Measurements from ENCODE around the gene ST6GALNAC2. TPM values are rescaled to one million over a fixed set of nuclear protein-coding genes. Genes with fewer than 3 reads are reported as not detected.
"Not testable (repeated sequence)": the region's sequence is repeated elsewhere in the genome, so short reads cannot be mapped to it uniquely, and the experiment has no call there.

Gene ST6GALNAC2
- total RNA-seq, 1 donor from 2014 or later, result 4.5 TPM

DNA sequence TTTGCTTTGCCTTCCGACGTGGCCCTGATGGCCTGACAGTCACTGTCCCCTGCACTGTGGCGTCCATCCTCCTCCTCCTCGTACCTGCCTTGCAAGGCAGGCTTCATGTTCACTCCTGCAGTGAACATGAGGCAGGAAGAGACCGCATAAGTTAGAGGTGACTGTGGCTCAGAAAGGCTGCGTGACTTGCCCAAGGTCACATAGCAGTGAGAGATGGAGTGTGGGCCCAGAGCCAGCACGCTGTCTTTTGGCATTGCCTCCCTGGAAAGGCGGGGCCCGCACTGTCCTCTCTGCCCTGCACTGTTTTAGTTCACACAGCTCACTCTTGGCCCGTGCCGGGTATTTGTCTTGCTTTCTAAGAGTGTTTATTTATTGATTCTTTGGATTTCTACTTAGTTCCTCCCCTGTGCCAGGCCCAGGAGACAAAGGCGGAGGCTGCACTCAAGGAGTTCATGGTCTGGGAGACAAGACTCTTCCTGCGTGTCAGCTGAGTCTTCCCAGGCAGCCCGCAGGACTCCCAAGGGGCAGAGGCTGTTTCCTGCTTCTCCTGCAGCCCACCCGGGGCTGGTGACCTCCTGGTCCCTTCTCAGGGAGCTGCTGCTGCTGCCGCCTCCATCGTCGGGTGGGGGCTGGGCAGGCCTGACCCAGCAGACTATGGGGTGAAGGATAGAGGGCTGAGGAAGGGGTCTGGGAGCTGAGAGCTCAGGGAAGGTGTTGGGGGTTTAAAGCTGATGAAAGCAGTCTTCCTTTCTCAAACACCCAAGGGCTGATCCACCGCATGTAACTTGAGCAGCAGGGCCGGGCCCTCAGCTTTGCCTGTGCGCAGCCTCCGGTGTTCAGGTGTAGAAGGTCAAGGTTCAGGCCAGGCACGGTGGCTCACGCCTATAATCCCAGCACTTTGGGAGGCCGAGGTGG is 60.8 kb downstream of the ST6GALNAC2 start:
- TF ChIP-seq, protein P1, sequence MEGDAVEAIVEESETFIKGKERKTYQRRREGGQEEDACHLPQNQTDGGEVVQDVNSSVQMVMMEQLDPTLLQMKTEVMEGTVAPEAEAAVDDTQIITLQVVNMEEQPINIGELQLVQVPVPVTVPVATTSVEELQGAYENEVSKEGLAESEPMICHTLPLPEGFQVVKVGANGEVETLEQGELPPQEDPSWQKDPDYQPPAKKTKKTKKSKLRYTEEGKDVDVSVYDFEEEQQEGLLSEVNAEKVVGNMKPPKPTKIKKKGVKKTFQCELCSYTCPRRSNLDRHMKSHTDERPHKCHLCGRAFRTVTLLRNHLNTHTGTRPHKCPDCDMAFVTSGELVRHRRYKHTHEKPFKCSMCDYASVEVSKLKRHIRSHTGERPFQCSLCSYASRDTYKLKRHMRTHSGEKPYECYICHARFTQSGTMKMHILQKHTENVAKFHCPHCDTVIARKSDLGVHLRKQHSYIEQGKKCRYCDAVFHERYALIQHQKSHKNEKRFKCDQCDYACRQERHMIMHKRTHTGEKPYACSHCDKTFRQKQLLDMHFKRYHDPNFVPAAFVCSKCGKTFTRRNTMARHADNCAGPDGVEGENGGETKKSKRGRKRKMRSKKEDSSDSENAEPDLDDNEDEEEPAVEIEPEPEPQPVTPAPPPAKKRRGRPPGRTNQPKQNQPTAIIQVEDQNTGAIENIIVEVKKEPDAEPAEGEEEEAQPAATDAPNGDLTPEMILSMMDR (conservative IDR thresholded peaks at IDR 0.05), result no peak
- no peak for DNase-seq (ENCODE audit: low read depth, low spot score)
- H3K9me3 Mint-ChIP-seq, result no peaks in the 10 kb centered on the region
- no peak overlapping the region for H3K27ac Mint-ChIP-seq (ENCODE audit: unreplicated experiment)
- peaks cover 6% of the 10 kb centered on the region for H3K27me3 Mint-ChIP-seq (ENCODE audit: low read depth)
- peak overlapping the region; percentile 11 for H3K4me3 Mint-ChIP-seq
- H3K4me1 Mint-ChIP-seq, result peaks cover 34% of the 10 kb centered on the region
- no peaks in the 10 kb centered on the region for H3K36me3 Mint-ChIP-seq (ENCODE audit: low read depth)

DNA sequence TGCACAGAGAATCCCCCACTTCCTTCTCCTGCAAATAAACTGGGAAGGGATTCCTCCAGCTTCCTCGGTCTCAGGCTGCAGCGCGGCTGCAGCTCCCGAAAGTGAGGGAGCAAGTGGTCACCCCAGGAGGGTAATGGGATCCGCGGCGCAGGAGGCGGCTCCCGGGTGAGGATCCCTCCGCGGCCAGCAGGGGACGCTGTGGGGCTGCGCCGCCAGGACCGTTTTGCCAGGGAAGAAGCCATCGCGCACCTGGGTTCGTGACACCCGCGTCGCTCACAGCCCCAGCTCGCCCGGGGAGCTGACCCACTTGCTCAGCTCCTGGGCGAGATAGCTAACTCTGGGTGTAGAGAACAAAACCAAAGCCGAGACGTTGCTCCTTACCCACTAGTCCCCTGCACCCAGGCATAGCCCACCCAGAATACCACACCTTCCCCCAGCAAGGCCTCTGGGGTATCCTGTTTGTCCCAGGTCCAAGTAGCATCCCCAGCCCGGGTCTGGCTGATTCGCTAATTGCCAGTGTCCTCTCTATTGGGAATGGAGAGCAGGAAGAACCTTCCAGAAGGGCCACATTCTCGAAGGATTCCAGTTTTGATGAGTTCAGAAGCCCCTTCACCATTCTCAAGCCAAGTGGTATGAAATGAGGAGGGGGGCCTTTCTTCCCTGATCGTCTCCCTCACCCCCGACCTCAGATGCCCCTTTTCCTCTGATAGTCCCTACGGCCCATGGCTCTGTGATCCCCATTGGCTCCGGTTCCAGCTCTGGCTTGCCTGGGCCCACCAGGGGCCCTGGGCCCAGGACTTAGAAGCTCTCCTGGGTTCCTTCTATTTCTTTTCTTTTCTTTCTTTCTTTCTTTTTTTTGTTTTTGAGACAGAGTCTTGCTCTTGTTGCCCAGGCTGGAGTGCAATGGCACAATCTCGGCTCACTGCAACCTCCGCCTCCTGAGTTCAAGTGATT is 62.3 kb downstream of the ST6GALNAC2 start:
- no peak overlapping the region for H3K27ac Mint-ChIP-seq (ENCODE audit: unreplicated experiment)
- H3K27me3 Mint-ChIP-seq (ENCODE audit: low read depth), result peaks cover 6% of the 10 kb centered on the region
- TF ChIP-seq, protein P1 (conservative IDR thresholded peaks at IDR 0.05), result peak; percentile 99
- peaks cover 23% of the 10 kb centered on the region for H3K4me1 Mint-ChIP-seq
- no peaks in the 10 kb centered on the region for H3K9me3 Mint-ChIP-seq
- DNase-seq (ENCODE audit: low read depth, low spot score), result peak; percentile 77
- no peaks in the 10 kb centered on the region for H3K36me3 Mint-ChIP-seq (ENCODE audit: low read depth)
- H3K4me3 Mint-ChIP-seq, result no peak overlapping the region

DNA sequence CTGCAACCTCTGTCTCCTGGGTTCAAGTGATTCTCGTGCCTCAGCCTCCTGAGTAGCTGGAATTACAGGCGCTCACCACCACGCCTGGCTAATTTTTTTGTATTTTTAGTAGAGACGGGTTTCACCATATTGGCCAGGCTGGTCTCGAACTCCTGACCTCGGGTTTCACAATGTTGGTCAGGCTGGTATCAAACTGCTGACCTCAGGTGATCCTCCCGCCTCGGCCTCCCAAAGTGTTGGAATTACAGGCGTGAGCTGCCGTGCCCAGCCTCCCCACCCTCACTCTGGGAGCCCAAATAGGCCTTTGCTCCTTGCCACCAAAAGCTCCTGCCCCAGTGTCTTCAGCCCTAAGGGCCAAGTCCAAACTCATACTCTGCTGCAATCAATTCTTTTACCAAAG is 64.0 kb downstream of the ST6GALNAC2 start:
- not testable (repeated sequence) for H3K4me3 Mint-ChIP-seq; H3K27ac Mint-ChIP-seq (ENCODE audit: unreplicated experiment); DNase-seq (ENCODE audit: low read depth, low spot score); H3K36me3 Mint-ChIP-seq (ENCODE audit: low read depth); H3K9me3 Mint-ChIP-seq; H3K27me3 Mint-ChIP-seq (ENCODE audit: low read depth)
- H3K4me1 Mint-ChIP-seq, result peaks cover 14% of the 10 kb centered on the region

DNA sequence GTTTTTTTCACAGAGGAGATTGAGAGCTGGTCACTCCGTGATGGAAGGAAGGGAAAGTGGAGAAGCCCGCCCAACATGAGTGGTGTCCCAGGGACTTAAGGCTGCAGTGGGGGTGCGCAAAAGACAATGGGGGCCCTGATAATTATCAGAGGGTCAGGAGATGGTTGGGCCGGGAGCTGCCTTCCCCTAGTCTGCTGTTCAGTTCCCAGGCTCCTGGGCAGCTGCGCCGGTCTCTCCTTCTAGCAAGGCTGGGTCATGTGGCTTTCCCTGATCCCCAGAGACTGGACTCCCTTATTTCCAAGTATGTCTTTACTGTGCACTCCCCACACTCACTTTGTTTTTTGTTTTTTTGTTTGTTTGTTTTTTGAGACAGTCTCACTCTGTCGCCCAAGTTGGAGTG is 64.4 kb downstream of the ST6GALNAC2 start:
- TF ChIP-seq, protein P1 (conservative IDR thresholded peaks at IDR 0.05), result no peak
- H3K27me3 Mint-ChIP-seq (ENCODE audit: low read depth), result peaks cover 4% of the 10 kb centered on the region
- H3K27ac Mint-ChIP-seq (ENCODE audit: unreplicated experiment), result no peak overlapping the region
- H3K4me3 Mint-ChIP-seq, result no peak overlapping the region
- peaks cover 14% of the 10 kb centered on the region for H3K4me1 Mint-ChIP-seq
- H3K36me3 Mint-ChIP-seq (ENCODE audit: low read depth), result no peaks in the 10 kb centered on the region
- DNase-seq (ENCODE audit: low read depth, low spot score), result no peak
- no peaks in the 10 kb centered on the region for H3K9me3 Mint-ChIP-seq

DNA sequence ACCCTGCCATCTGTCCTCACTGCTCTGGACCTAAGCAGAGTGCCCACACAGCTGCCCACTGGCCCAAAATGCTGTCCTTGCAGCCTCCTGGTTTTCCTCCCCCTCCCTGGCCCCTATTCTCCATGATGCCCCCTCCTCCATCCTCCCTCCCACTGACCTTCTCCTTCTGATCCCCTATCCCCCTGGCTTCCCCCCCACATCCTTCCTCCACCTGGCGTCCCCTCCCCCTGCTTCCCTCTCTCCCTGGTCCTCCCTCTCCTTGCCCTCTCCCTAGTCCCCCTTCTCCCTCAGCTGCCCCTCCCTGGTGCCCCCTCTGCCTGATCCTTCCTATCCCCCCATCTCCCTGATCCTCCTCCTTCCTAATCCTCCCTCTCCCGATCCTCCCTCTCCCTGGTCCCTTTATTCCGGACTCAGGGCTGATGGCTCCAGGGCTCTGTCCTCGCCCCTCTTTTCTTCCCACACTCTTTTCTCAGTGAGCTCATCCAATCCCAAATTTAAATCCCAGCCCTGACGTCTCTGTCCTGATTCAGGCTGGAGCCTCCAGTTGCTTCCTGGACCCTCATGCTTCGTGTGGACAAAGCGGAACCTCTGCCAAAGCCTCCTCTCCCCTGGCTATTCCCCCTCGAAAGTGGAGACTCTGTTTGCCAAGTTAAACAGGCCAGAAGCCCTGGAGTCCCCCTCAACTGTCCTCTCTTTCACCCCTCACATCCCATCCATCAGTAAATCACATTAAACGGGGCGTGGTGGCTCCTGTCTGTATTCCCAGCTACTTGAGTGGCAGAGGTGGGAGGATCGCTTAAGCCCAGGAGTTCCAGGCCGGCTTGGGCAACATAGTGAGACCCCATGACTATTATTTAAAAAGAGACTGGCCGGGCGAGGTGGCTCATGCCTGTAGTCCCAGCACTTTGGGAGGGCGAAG is 66.4 kb downstream of the ST6GALNAC2 start:
- TF ChIP-seq, protein P1 (conservative IDR thresholded peaks at IDR 0.05), result no peak
- DNase-seq (ENCODE audit: low read depth, low spot score), result no peak
- no peak overlapping the region for H3K4me3 Mint-ChIP-seq
- peak overlapping the region; percentile 57 for H3K27ac Mint-ChIP-seq (ENCODE audit: unreplicated experiment)
- peaks cover 6% of the 10 kb centered on the region for H3K4me1 Mint-ChIP-seq
- no peaks in the 10 kb centered on the region for H3K36me3 Mint-ChIP-seq (ENCODE audit: low read depth)
- peaks cover 2% of the 10 kb centered on the region for H3K27me3 Mint-ChIP-seq (ENCODE audit: low read depth)
- H3K9me3 Mint-ChIP-seq, result no peaks in the 10 kb centered on the region

Measured in neural crest cell (in vitro differentiated cells).